HEK293 (cell line): ENCODE results near the gene SUN5.

Experiments
- CTCF ChIA-PET: fragments of 350-600 bp; formaldehyde crosslinking; extraction: SDS; loops from one replicate; lab custom pipeline; 2021; ENCODE audit warnings: antibody characterized with exemption; lab: Yijun Ruan, JAX
- POLR2A ChIA-PET: fragments of 300-600 bp; formaldehyde crosslinking; extraction: SDS; loops from one replicate; lab custom pipeline; 2020; ENCODE audit warnings: antibody characterized with exemption, inconsistent platforms; lab: Yijun Ruan, JAX
- H3K27ac ChIP-seq: fragments of 200-500 bp; sonication (Bioruptor generic); 2 replicates; pipeline ENCODE4 v1.5.1; 2014; ENCODE audit warnings: low read depth, low read length, control low read depth, inconsistent platforms; ENCODE audit errors: extremely low read depth
- H3K36me3 ChIP-seq, 2 experiments: fragments of 200-500 bp in 1 of 2; sonication (Bioruptor generic) in 1 of 2; 1 replicate in 1 of 2; 2 replicates in 1 of 2; pipeline ENCODE4 v1.5.1; 2014 to 2017; ENCODE audit warnings: inconsistent platforms in 2 of 2, low read length in 2 of 2; ENCODE audit not compliant: control insufficient read depth in 2 of 2, insufficient read depth in 1 of 2
- H3K4me1 ChIP-seq: fragments of 200-500 bp; sonication (Bioruptor generic); 2 replicates; pipeline ENCODE4 v1.5.1; 2014; ENCODE audit warnings: mild to moderate bottlenecking, low read length, inconsistent platforms; ENCODE audit not compliant: control insufficient read depth, insufficient read depth
- H3K4me3 ChIP-seq: 2 replicates; pipeline ENCODE4 v1.5.1; 2011; ENCODE audit warnings: low read depth, mild to moderate bottlenecking, control low read depth, low read length, moderate library complexity
- H3K9me3 ChIP-seq: fragments of 200-500 bp; sonication (Bioruptor generic); 2 replicates; pipeline ENCODE4 v1.5.1; 2014; ENCODE audit warnings: low read depth, low read length, inconsistent platforms; ENCODE audit not compliant: control insufficient read depth, insufficient read depth
- HOXA7 ChIP-seq: sonication (generic); formaldehyde crosslinking; IDR thresholded peaks from 2 replicates; pipeline ENCODE4 v1.8.1; 2022; ENCODE audit warnings: missing genetic modification reagents, borderline replicate concordance
- KLF1 ChIP-seq: fragments of 450-650 bp; formaldehyde crosslinking; IDR thresholded peaks from 2 replicates; pipeline ENCODE4 v1.5.1; 2016; ENCODE audit warnings: missing biosample characterization, missing genetic modification characterization
- SALL2 ChIP-seq: fragments of 450-650 bp; formaldehyde crosslinking; IDR thresholded peaks from 2 replicates; pipeline ENCODE4 v1.5.0; 2017; ENCODE audit warnings: missing biosample characterization, mild to moderate bottlenecking, missing genetic modification characterization, borderline replicate concordance
- SCRT2 ChIP-seq: fragments of 450-650 bp; formaldehyde crosslinking; IDR thresholded peaks from 2 replicates; pipeline ENCODE4 v1.5.1; 2016; ENCODE audit warnings: missing biosample characterization, missing genetic modification characterization
- ZBTB8A ChIP-seq: fragments of 450-650 bp; formaldehyde crosslinking; IDR thresholded peaks from 2 replicates; pipeline ENCODE4 v1.5.1; 2016; ENCODE audit warnings: missing biosample characterization, missing genetic modification characterization
- ZNF10 ChIP-seq: fragments of 450-650 bp; formaldehyde crosslinking; IDR thresholded peaks from 2 replicates; pipeline ENCODE4 v1.5.1; 2017; ENCODE audit warnings: missing biosample characterization, missing genetic modification characterization
- ZNF169 ChIP-seq: fragments of 450-650 bp; formaldehyde crosslinking; IDR thresholded peaks from 2 replicates; pipeline ENCODE4 v1.5.1; 2016; ENCODE audit warnings: missing biosample characterization, missing genetic modification characterization
- ZNF48 ChIP-seq: fragments of 450-650 bp; formaldehyde crosslinking; IDR thresholded peaks from 2 replicates; pipeline ENCODE4 v1.5.1; 2016; ENCODE audit warnings: missing biosample characterization, missing genetic modification characterization
- ZNF529 ChIP-seq: fragments of 450-650 bp; formaldehyde crosslinking; IDR thresholded peaks from 2 replicates; pipeline ENCODE4 v1.5.1; 2017; ENCODE audit warnings: missing genetic modification characterization, missing biosample characterization; ENCODE audit not compliant: insufficient replicate concordance
- ZNF558 ChIP-seq: fragments of 450-650 bp; formaldehyde crosslinking; IDR thresholded peaks from 2 replicates; pipeline ENCODE4 v1.5.1; 2016; ENCODE audit warnings: missing biosample characterization, missing genetic modification characterization
- ZNF571 ChIP-seq: fragments of 450-650 bp; formaldehyde crosslinking; IDR thresholded peaks from 2 replicates; pipeline ENCODE4 v1.5.0; 2017; ENCODE audit warnings: missing biosample characterization, missing genetic modification characterization
- ZNF610 ChIP-seq: fragments of 450-650 bp; formaldehyde crosslinking; IDR thresholded peaks from 2 replicates; pipeline ENCODE4 v1.5.1; 2016; ENCODE audit warnings: missing biosample characterization, missing genetic modification characterization, borderline replicate concordance
- ZNF791 ChIP-seq: fragments of 450-650 bp; formaldehyde crosslinking; IDR thresholded peaks from 2 replicates; pipeline ENCODE4 v1.5.1; 2016; ENCODE audit warnings: missing biosample characterization, missing genetic modification characterization
- ZSCAN16 ChIP-seq: fragments of 450-650 bp; formaldehyde crosslinking; IDR thresholded peaks from 2 replicates; pipeline ENCODE4 v1.5.1; 2016; ENCODE audit warnings: missing biosample characterization, missing genetic modification characterization
- TF ChIP-seq, protein P1 (sequence below): fragments of 450-650 bp; formaldehyde crosslinking; IDR thresholded peaks from 2 replicates; pipeline ENCODE4 v1.5.1; 2016; ENCODE audit warnings: missing biosample characterization, missing genetic modification characterization
- TF ChIP-seq, protein P2 (sequence below): fragments of 450-650 bp; formaldehyde crosslinking; IDR thresholded peaks from 2 replicates; pipeline ENCODE4 v1.5.1; 2016; ENCODE audit warnings: missing biosample characterization, missing genetic modification characterization
- TF ChIP-seq, protein P3 (sequence below): fragments of 450-650 bp; formaldehyde crosslinking; IDR thresholded peaks from 2 replicates; pipeline ENCODE4 v1.5.0; 2017; ENCODE audit warnings: missing biosample characterization, missing genetic modification characterization, borderline replicate concordance
- TF ChIP-seq, protein P4 (sequence below): IDR thresholded peaks from 2 replicates; pipeline ENCODE4 v1.6.1; 2011; ENCODE audit warnings: mild to moderate bottlenecking, low read depth, low read length, borderline replicate concordance
- TF ChIP-seq, protein P5 (sequence below): fragments of 450-650 bp; formaldehyde crosslinking; IDR thresholded peaks from 2 replicates; pipeline ENCODE4 v1.5.1; 2016; ENCODE audit warnings: missing biosample characterization, missing genetic modification characterization, low read depth

SUN5 gene

DNA sequence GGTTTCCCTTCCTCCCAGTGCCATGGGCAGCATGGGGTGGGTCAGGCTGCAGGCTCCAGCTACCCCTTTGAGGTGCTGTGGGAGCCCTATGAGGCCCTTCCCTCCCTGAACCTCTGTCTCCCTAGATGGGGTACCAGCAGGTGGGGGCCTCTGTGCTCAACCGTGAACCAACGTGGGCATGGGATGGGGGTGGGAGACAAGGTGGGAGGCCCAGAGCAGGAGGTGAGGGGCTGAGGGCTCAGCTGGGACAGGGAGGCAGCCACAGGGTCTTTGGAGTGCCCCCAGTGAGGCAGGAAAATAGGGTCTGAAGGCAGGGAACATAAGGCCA, 33.3 kb downstream of the SUN5 start (continued):
- TF ChIP-seq, protein P1, sequence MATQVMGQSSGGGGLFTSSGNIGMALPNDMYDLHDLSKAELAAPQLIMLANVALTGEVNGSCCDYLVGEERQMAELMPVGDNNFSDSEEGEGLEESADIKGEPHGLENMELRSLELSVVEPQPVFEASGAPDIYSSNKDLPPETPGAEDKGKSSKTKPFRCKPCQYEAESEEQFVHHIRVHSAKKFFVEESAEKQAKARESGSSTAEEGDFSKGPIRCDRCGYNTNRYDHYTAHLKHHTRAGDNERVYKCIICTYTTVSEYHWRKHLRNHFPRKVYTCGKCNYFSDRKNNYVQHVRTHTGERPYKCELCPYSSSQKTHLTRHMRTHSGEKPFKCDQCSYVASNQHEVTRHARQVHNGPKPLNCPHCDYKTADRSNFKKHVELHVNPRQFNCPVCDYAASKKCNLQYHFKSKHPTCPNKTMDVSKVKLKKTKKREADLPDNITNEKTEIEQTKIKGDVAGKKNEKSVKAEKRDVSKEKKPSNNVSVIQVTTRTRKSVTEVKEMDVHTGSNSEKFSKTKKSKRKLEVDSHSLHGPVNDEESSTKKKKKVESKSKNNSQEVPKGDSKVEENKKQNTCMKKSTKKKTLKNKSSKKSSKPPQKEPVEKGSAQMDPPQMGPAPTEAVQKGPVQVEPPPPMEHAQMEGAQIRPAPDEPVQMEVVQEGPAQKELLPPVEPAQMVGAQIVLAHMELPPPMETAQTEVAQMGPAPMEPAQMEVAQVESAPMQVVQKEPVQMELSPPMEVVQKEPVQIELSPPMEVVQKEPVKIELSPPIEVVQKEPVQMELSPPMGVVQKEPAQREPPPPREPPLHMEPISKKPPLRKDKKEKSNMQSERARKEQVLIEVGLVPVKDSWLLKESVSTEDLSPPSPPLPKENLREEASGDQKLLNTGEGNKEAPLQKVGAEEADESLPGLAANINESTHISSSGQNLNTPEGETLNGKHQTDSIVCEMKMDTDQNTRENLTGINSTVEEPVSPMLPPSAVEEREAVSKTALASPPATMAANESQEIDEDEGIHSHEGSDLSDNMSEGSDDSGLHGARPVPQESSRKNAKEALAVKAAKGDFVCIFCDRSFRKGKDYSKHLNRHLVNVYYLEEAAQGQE (tag by site-specific recombination): no peak
- TF ChIP-seq ZNF169 (tag by site-specific recombination) (no peak), ZNF48 (tag by site-specific recombination) (no peak), ZNF571 (tag by site-specific recombination) (no peak)

DNA sequence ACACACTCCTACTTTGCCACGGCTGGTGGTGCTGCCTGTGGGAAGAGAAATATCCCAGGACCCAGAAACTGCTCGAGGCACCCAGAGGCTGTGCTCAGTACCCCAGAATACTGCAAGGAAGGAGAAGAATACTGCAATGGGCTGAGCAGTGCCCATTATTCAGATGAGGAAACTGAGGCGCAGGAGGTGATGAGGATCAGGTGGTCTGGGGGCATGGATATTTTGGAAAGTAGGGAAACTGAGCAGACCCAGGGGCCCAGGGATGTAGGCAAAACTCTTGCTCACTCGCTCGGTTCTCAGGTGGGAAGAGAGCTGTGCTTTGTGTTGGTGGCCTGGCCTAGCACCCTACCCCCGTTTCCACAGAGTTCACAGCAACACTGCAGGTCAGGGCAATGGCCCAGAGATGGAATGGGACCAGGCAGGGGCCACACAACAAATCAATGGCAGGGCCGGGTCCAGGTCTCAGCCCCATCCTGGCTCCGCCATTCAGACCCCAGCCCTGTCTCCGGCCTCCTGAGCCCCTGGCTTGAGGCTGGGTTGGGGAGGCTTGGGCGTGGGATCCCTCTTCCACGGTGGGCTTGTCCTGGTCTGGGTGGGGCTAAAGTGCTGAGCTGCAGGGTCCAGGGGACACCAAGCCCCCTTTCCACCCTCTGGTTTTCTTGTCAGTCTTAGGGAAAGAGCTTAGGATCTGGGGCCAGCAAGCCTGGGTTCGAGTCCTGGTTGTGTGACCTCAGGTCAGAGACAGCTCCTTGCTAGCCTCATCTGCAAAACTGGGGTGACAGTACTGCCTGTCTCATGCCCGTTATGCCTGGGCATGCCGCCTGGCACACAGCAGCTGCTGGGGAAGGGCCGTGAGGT, 33.9 kb downstream of the SUN5 start:
- TF ChIP-seq ZNF558: no peak
- TF ChIP-seq SALL2 (tag by site-specific recombination): no peak
- no peak for TF ChIP-seq ZNF791 (tag by site-specific recombination)
- TF ChIP-seq HOXA7: no peak
- no peak for TF ChIP-seq ZSCAN16 (tag by site-specific recombination)
- TF ChIP-seq ZNF10 (tag by site-specific recombination): no peak
- TF ChIP-seq, protein P2, sequence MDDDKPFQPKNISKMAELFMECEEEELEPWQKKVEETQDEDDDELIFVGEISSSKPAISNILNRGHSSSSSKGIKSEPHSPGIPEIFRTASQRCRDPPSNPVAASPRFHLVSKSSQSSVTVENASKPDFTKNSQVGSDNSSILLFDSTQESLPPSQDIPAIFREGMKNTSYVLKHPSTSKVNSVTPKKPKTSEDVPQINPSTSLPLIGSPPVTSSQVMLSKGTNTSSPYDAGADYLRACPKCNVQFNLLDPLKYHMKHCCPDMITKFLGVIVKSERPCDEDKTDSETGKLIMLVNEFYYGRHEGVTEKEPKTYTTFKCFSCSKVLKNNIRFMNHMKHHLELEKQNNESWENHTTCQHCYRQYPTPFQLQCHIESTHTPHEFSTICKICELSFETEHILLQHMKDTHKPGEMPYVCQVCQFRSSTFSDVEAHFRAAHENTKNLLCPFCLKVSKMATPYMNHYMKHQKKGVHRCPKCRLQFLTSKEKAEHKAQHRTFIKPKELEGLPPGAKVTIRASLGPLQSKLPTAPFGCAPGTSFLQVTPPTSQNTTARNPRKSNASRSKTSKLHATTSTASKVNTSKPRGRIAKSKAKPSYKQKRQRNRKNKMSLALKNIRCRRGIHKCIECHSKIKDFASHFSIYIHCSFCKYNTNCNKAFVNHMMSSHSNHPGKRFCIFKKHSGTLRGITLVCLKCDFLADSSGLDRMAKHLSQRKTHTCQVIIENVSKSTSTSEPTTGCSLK (tag by site-specific recombination): no peak
- no peak for TF ChIP-seq ZBTB8A (tag by site-specific recombination)
- no peak for TF ChIP-seq SCRT2 (tag by site-specific recombination)
- TF ChIP-seq, protein P3, sequence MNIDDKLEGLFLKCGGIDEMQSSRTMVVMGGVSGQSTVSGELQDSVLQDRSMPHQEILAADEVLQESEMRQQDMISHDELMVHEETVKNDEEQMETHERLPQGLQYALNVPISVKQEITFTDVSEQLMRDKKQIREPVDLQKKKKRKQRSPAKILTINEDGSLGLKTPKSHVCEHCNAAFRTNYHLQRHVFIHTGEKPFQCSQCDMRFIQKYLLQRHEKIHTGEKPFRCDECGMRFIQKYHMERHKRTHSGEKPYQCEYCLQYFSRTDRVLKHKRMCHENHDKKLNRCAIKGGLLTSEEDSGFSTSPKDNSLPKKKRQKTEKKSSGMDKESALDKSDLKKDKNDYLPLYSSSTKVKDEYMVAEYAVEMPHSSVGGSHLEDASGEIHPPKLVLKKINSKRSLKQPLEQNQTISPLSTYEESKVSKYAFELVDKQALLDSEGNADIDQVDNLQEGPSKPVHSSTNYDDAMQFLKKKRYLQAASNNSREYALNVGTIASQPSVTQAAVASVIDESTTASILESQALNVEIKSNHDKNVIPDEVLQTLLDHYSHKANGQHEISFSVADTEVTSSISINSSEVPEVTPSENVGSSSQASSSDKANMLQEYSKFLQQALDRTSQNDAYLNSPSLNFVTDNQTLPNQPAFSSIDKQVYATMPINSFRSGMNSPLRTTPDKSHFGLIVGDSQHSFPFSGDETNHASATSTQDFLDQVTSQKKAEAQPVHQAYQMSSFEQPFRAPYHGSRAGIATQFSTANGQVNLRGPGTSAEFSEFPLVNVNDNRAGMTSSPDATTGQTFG: no peak
- TF ChIP-seq, protein P1 (tag by site-specific recombination): no peak
- TF ChIP-seq, protein P4, sequence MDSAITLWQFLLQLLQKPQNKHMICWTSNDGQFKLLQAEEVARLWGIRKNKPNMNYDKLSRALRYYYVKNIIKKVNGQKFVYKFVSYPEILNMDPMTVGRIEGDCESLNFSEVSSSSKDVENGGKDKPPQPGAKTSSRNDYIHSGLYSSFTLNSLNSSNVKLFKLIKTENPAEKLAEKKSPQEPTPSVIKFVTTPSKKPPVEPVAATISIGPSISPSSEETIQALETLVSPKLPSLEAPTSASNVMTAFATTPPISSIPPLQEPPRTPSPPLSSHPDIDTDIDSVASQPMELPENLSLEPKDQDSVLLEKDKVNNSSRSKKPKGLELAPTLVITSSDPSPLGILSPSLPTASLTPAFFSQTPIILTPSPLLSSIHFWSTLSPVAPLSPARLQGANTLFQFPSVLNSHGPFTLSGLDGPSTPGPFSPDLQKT: no peak
- no peak for TF ChIP-seq ZNF610 (tag by site-specific recombination)
- TF ChIP-seq, protein P5, sequence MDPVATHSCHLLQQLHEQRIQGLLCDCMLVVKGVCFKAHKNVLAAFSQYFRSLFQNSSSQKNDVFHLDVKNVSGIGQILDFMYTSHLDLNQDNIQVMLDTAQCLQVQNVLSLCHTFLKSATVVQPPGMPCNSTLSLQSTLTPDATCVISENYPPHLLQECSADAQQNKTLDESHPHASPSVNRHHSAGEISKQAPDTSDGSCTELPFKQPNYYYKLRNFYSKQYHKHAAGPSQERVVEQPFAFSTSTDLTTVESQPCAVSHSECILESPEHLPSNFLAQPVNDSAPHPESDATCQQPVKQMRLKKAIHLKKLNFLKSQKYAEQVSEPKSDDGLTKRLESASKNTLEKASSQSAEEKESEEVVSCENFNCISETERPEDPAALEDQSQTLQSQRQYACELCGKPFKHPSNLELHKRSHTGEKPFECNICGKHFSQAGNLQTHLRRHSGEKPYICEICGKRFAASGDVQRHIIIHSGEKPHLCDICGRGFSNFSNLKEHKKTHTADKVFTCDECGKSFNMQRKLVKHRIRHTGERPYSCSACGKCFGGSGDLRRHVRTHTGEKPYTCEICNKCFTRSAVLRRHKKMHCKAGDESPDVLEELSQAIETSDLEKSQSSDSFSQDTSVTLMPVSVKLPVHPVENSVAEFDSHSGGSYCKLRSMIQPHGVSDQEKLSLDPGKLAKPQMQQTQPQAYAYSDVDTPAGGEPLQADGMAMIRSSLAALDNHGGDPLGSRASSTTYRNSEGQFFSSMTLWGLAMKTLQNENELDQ (tag by site-specific recombination): no peak
- no peak for TF ChIP-seq KLF1 (tag by site-specific recombination)
- no peak for TF ChIP-seq ZNF529 (tag by site-specific recombination)
- Histone ChIP-seq H3K9me3 (no peaks in the 10 kb centered on the region), H3K27ac (no peak overlapping the region), H3K36me3 (no peaks in the 10 kb centered on the region), H3K4me3 (no peak overlapping the region), H3K4me1 (no peaks in the 10 kb centered on the region)
- CTCF ChIA-PET: no interaction called here
- POLR2A ChIA-PET: no interaction called here
